ENCODE measurements around the gene TNFSF8. TPM values are rescaled to one million over a fixed set of nuclear protein-coding genes. Genes with fewer than 3 reads are reported as not detected.

Gene TNFSF8
- total RNA-seq, 2 experiments from 2014 or later = 70.9 to 71.6 TPM

GRCh38 chr9:114929201-114929600, 1.2 kb downstream of the TNFSF8 start:
- intact Hi-C loops (cut with DNase I, micrococcal nuclease) = loop anchor here (1.0 to 10.0 kb wide), 5 partner anchors 18 to 544 kb away; partner anchors contain the start of gene AKNA (in 1 of the 2)

GRCh38 chr9:114928671-114929070, 1.7 kb downstream of the TNFSF8 start:
- peak in 1 of 14 experiments; percentile 26 for DNase-seq
- Histone ChIP-seq H3K4me3 (ENCODE audit: low read length) (peak overlapping the region; percentile 91), H3K9me3 (ENCODE audit: control insufficient read depth in 1 of 2, insufficient read depth in 1 of 2, low read length in 2 of 2) (no peaks in the 10 kb centered on the region), H3K4me1 (ENCODE audit: insufficient read depth, low read length) (peaks cover 43% of the 10 kb centered on the region), H3K36me3 (ENCODE audit: insufficient read depth, low read length) (peaks cover 11% of the 10 kb centered on the region), H3K27ac (ENCODE audit: low read depth in 1 of 2, low read length in 2 of 2) (peak overlapping the region; percentile 69 to 71), H3K27me3 (ENCODE audit: control insufficient read depth in 1 of 2, insufficient read depth in 2 of 2, low read length in 2 of 2) (no peaks in the 10 kb centered on the region)
- no peak for TF ChIP-seq CTCF (IDR thresholded peaks at IDR 0.05)
- CTCF ChIA-PET = interaction anchor here (0.7 to 1.6 kb wide), 8 partner anchors 18 to 523 kb away, joined by 3 to 7 read pairs (median 4); no protein-coding TSS in a partner anchor
- Mint-ChIP-seq H3K36me3 (ENCODE audit: low read depth) (peaks cover 58% of the 10 kb centered on the region), H3K4me3 (peak overlapping the region; percentile 98), H3K27ac (peak overlapping the region; percentile 95), H3K9me3 (no peaks in the 10 kb centered on the region), H3K27me3 (no peaks in the 10 kb centered on the region), H3K4me1 (ENCODE audit: low read depth) (peaks cover 81% of the 10 kb centered on the region)
- ATAC-seq (ENCODE audit: poor library complexity) = no peak
- POLR2A ChIA-PET = interaction anchor here (0.7 to 5.3 kb wide), 26 partner anchors 8 to 556 kb away, joined by 3 to 86 read pairs (median 5); partner anchors contain the start of gene ATP6V1G1
- intact Hi-C loops (cut with DNase I, micrococcal nuclease) = loop anchor here (1.0 to 10.0 kb wide), 5 partner anchors 18 to 544 kb away; partner anchors contain the start of gene AKNA (in 1 of the 2)

More at GRCh38 chr9:114929201-114929600, 1.2 kb downstream of the TNFSF8 start:
- no peaks in the 10 kb centered on the region for H3K27me3 Mint-ChIP-seq
- H3K4me1 ChIP-seq (ENCODE audit: insufficient read depth, low read length) = peaks cover 41% of the 10 kb centered on the region
- peak overlapping the region; percentile 91 for H3K4me3 ChIP-seq (ENCODE audit: low read length)
- no peak for TF ChIP-seq CTCF (IDR thresholded peaks at IDR 0.05)
- CTCF ChIA-PET = interaction anchor here (0.9 to 1.6 kb wide), 8 partner anchors 18 to 523 kb away, joined by 3 to 7 read pairs (median 4); no protein-coding TSS in a partner anchor
- H3K27ac Mint-ChIP-seq = peak overlapping the region; percentile 95
- H3K4me3 Mint-ChIP-seq = peak overlapping the region; percentile 98
- H3K9me3 Mint-ChIP-seq = no peaks in the 10 kb centered on the region
- DNase-seq = peak in 3 of 14 experiments; percentile 71 to 85 (median 79)
- POLR2A ChIA-PET = interaction anchor here (0.7 to 5.3 kb wide), 25 partner anchors 8 to 556 kb away, joined by 3 to 86 read pairs (median 5); partner anchors contain the start of gene ATP6V1G1
- H3K4me1 Mint-ChIP-seq (ENCODE audit: low read depth) = peaks cover 76% of the 10 kb centered on the region
- H3K27ac ChIP-seq (ENCODE audit: low read depth in 1 of 2, low read length in 2 of 2) = peak overlapping the region; percentile 69 to 71
- no peaks in the 10 kb centered on the region for H3K9me3 ChIP-seq (ENCODE audit: control insufficient read depth in 1 of 2, insufficient read depth in 1 of 2, low read length in 2 of 2)
- no peaks in the 10 kb centered on the region for H3K27me3 ChIP-seq (ENCODE audit: control insufficient read depth in 1 of 2, insufficient read depth in 2 of 2, low read length in 2 of 2)
- peaks cover 53% of the 10 kb centered on the region for H3K36me3 Mint-ChIP-seq (ENCODE audit: low read depth)
- ATAC-seq (ENCODE audit: poor library complexity) = peak; percentile 64
- H3K36me3 ChIP-seq (ENCODE audit: insufficient read depth, low read length) = peaks cover 11% of the 10 kb centered on the region

- peak in 1 of 14 experiments; percentile 49 for DNase-seq
- H3K9me3 ChIP-seq (ENCODE audit: control insufficient read depth in 1 of 2, insufficient read depth in 1 of 2, low read length in 2 of 2) = no peaks in the 10 kb centered on the region
- no peak for ATAC-seq (ENCODE audit: poor library complexity)
- intact Hi-C loops (cut with DNase I, micrococcal nuclease) = loop anchor here (2.0 to 10.0 kb wide), 4 partner anchors 17 to 543 kb away; partner anchors contain the start of gene AKNA (in 1 of the 2)
- H3K27ac ChIP-seq (ENCODE audit: low read depth in 1 of 2, low read length in 2 of 2) = peak overlapping the region; percentile 69 to 71
- CTCF ChIA-PET = interaction anchor here (0.7 to 1.6 kb wide), 6 partner anchors 9 to 275 kb away, joined by 3 to 7 read pairs (median 3); no protein-coding TSS in a partner anchor
- Mint-ChIP-seq H3K27me3 (no peaks in the 10 kb centered on the region), H3K36me3 (ENCODE audit: low read depth) (peaks cover 61% of the 10 kb centered on the region), H3K4me3 (peak overlapping the region; percentile 98), H3K9me3 (no peaks in the 10 kb centered on the region), H3K27ac (peak overlapping the region; percentile 95), H3K4me1 (ENCODE audit: low read depth) (peaks cover 86% of the 10 kb centered on the region)
- peaks cover 49% of the 10 kb centered on the region for H3K4me1 ChIP-seq (ENCODE audit: insufficient read depth, low read length)
- peak overlapping the region; percentile 91 for H3K4me3 ChIP-seq (ENCODE audit: low read length)
- POLR2A ChIA-PET = interaction anchor here (0.7 to 5.3 kb wide), 16 partner anchors 9 to 543 kb away, joined by 3 to 86 read pairs (median 6); partner anchors contain the start of gene ATP6V1G1
- H3K36me3 ChIP-seq (ENCODE audit: insufficient read depth, low read length) = peaks cover 11% of the 10 kb centered on the region
- TF ChIP-seq CTCF (IDR thresholded peaks at IDR 0.05) = no peak
- H3K27me3 ChIP-seq (ENCODE audit: control insufficient read depth in 1 of 2, insufficient read depth in 2 of 2, low read length in 2 of 2) = no peaks in the 10 kb centered on the region
Measured at GRCh38 chr9:114928136-114928535, 2.3 kb downstream of the TNFSF8 start.

Data from CD4-positive, alpha-beta T cell (primary cell).